Astrocyte (in vitro differentiated cells and primary cell): Measurements from ENCODE around the gene ARHGEF3.

Experiments
- CTCF ChIP-seq: IDR thresholded peaks from 2 replicates; pipeline ENCODE4 v1.5.1; 2011; ENCODE audit warnings: low read depth, mild to moderate bottlenecking, inconsistent platforms, low read length, moderate library complexity; ENCODE audit not compliant: insufficient read depth
- EZH2 ChIP-seq: IDR thresholded peaks from 2 replicates; pipeline ENCODE4 v1.6.1; 2012; ENCODE audit warnings: mild to moderate bottlenecking, low read length, inconsistent platforms; ENCODE audit not compliant: insufficient read depth

GRCh38 chr3:56759532-56759931, 42.2 kb downstream of the ARHGEF3 start:
- TF ChIP-seq CTCF (no peak), EZH2 (no peak)
